Measurements from ENCODE around the gene NFIB. TPM values are rescaled to one million over a fixed set of nuclear protein-coding genes. Genes with fewer than 3 reads are reported as not detected.

The NFIB gene
- total RNA-seq, 2 donors from 2014 or later, result 54.8 to 114 TPM

DNA sequence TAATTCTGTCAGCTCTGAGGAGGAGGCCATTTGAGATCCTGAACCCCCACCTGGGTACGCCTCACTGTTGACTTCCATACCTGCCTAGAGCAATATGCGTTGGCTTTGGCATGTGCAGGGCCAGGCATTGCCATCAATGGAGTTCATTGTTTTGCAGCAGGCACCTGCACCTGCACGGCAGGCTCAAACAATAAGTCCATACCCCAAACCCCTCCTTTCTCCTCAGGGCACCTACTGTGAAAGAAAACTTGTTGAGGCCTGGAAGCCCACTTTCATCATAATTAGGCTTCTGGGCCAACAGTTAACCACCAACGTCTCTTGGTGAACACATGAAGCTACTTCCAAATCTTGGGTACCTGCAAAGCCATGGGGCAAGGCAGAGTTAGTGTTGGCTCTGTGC, 238.7 kb downstream of the NFIB start:
- Histone ChIP-seq H3K27ac (no peak overlapping the region), H3K9me3 (no peaks in the 10 kb centered on the region), H3K4me1 (ENCODE audit: control insufficient read depth in 1 of 2, low read depth in 2 of 2) (peaks cover 0 to 12% of the 10 kb centered on the region in 2 donors), H3K4me3 (no peak overlapping the region), H3K36me3 (no peaks in the 10 kb centered on the region), H3K27me3 (replicated peaks; ENCODE audit: insufficient read depth) (no peaks in the 10 kb centered on the region)
- ATAC-seq (ENCODE audit: insufficient number of reproducible peaks, low FRiP score, low read depth), result no peak
- no peak for DNase-seq (ENCODE audit: low spot score)
- TF ChIP-seq CTCF (IDR thresholded peaks at IDR 0.05), result no peak

- ATAC-seq (ENCODE audit: insufficient number of reproducible peaks, low FRiP score, low read depth), result no peak
- no peaks in the 10 kb centered on the region for H3K36me3 ChIP-seq
These were observed 241.1 kb downstream of the NFIB start for GRCh38 chr9:14072850-14073249.

DNA sequence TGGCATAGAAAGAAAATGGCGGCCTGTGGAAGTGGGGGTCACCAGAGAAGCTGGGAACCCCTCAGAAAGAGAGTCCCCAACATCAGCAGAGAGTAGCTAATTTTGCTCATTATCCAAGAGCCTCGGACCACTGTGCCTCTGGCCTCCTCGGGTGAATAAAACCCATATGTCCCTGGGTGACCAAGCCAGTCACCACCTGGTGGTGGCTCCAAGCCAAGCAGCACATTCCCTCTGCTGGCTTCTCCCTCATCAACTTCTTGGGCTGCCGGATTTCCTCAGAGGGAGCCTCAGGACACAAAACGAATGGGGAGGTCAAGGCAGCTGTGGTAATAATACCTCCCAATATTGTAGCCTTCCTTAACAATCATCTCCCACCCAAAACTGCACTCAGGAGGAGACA, 242.5 kb downstream of the NFIB start:
- ATAC-seq (ENCODE audit: insufficient number of reproducible peaks, low FRiP score, low read depth) (no peak), DNase-seq (ENCODE audit: low spot score) (no peak)
- H3K4me1 ChIP-seq (ENCODE audit: control insufficient read depth in 1 of 2, low read depth in 2 of 2), result peaks cover 0 to 12% of the 10 kb centered on the region in 2 donors
- no peak for TF ChIP-seq CTCF (IDR thresholded peaks at IDR 0.05)
- no peak overlapping the region for H3K4me3 ChIP-seq
- no peak overlapping the region for H3K27ac ChIP-seq
- no peaks in the 10 kb centered on the region for H3K36me3 ChIP-seq
- no peaks in the 10 kb centered on the region for H3K27me3 ChIP-seq (replicated peaks; ENCODE audit: insufficient read depth)
- H3K9me3 ChIP-seq, result no peaks in the 10 kb centered on the region

More at GRCh38 chr9:14072850-14073249, 241.1 kb downstream of the NFIB start:
- Histone ChIP-seq H3K27ac (no peak overlapping the region), H3K9me3 (no peaks in the 10 kb centered on the region), H3K4me3 (no peak overlapping the region), H3K4me1 (ENCODE audit: control insufficient read depth in 1 of 2, low read depth in 2 of 2) (peaks cover 0 to 12% of the 10 kb centered on the region in 2 donors), H3K27me3 (replicated peaks; ENCODE audit: insufficient read depth) (no peaks in the 10 kb centered on the region)
- no peak for DNase-seq (ENCODE audit: low spot score)
- TF ChIP-seq CTCF (IDR thresholded peaks at IDR 0.05), result no peak

GRCh38 chr9:14068690-14069089, 245.3 kb downstream of the NFIB start:
- H3K4me3 ChIP-seq, result no peak overlapping the region
- DNase-seq (ENCODE audit: low spot score) (no peak), ATAC-seq (ENCODE audit: insufficient number of reproducible peaks, low FRiP score, low read depth) (no peak)

GRCh38 chr9:14066831-14067230, 247.1 kb downstream of the NFIB start:
- no peaks in the 10 kb centered on the region for H3K4me1 ChIP-seq (ENCODE audit: control insufficient read depth in 1 of 2, low read depth in 2 of 2)
- H3K36me3 ChIP-seq, result no peaks in the 10 kb centered on the region
- no peaks in the 10 kb centered on the region for H3K27me3 ChIP-seq (replicated peaks; ENCODE audit: insufficient read depth)
- DNase-seq (ENCODE audit: low spot score) (no peak), ATAC-seq (ENCODE audit: insufficient number of reproducible peaks, low FRiP score, low read depth) (no peak)
- no peaks in the 10 kb centered on the region for H3K9me3 ChIP-seq
- no peak overlapping the region for H3K27ac ChIP-seq
- TF ChIP-seq CTCF (IDR thresholded peaks at IDR 0.05), result no peak
- no peak overlapping the region for H3K4me3 ChIP-seq

More at GRCh38 chr9:14068690-14069089, 245.3 kb downstream of the NFIB start:
- no peaks in the 10 kb centered on the region for H3K27me3 ChIP-seq (replicated peaks; ENCODE audit: insufficient read depth)
- no peaks in the 10 kb centered on the region for H3K36me3 ChIP-seq
- no peaks in the 10 kb centered on the region for H3K9me3 ChIP-seq
- H3K4me1 ChIP-seq (ENCODE audit: control insufficient read depth in 1 of 2, low read depth in 2 of 2), result peaks cover 0 to 12% of the 10 kb centered on the region in 2 donors
- no peak for TF ChIP-seq CTCF (IDR thresholded peaks at IDR 0.05)
- H3K27ac ChIP-seq, result no peak overlapping the region
